K562 (cell line): ENCODE data around the gene MTMR12. TPM values are rescaled to one million over a fixed set of nuclear protein-coding genes. Genes with fewer than 3 reads are reported as not detected.

ENCODE experiments used
- ATAC-seq: fragments of 200-7000 bp; cut with Tn5 transposase; 3 replicates; pipeline ENCODE4 v1.9.1; 2020; ENCODE audit warnings: moderate library complexity
- BruUV-seq: library from RNA; stranded (reverse); fragments of 400-500 nt; replicated peaks from 2 replicates; lab custom pipeline; 2021; lab: Mats Ljungman, UMichigan
- CTCF ChIA-PET: fragments of 300-600 bp; formaldehyde crosslinking; extraction: SDS; loops from one replicate; lab custom pipeline; 2021; ENCODE audit warnings: low intra/inter-chr PET ratio; lab: Yijun Ruan, JAX
- POLR2A ChIA-PET: fragments of 300-600, 350-650 bp; sonication (Branson Sonifier 250); formaldehyde crosslinking; extraction: SDS; loops from one replicate; lab custom pipeline; 2021; ENCODE audit warnings: antibody characterized with exemption, inconsistent platforms; lab: Yijun Ruan, JAX
- DNase-seq, 4 experiments: peaks; one replicate each; pipeline versions ENCODE4 v3.0.0 to v3.0.0-alpha.2; 2011 to 2018; ENCODE audit warnings: low spot score in 3 of 4, mixed read lengths in 3 of 4; ENCODE audit errors: extremely low read depth in 1 of 4
- FAIRE-seq: peaks from 2 replicates; lab custom pipeline; 2011; peaks lifted over from hg19 to GRCh38; lab: Jason Lieb, UNC
- H2AFZ ChIP-seq: 2 replicates; pipeline ENCODE4 v1.6.0; 2011; ENCODE audit warnings: low read depth, low read length, control low read depth, inconsistent platforms
- H3K27ac ChIP-seq: fragments of 200-600 bp; 3 replicates; pipeline ENCODE4 v1.8.0; 2011; ENCODE audit warnings: low read depth, mild to moderate bottlenecking, control low read depth, inconsistent platforms, low read length, moderate library complexity, mixed read lengths; ENCODE audit errors: extremely low read depth
- H3K27me3 ChIP-seq, 2 experiments: fragments of 300-600 bp in 1 of 2; 2 replicates in 1 of 2; 3 replicates in 1 of 2; pipeline versions ENCODE4 v1.6.0 to v1.8.0; 2011; ENCODE audit warnings: inconsistent platforms in 2 of 2, low read length in 2 of 2, mild to moderate bottlenecking in 1 of 2, mixed read lengths in 1 of 2, moderate library complexity in 1 of 2; ENCODE audit not compliant: control insufficient read depth in 2 of 2, insufficient read depth in 2 of 2
- H3K36me3 ChIP-seq: fragments of 300-600 bp; 3 replicates; pipeline ENCODE4 v1.8.0; 2011; ENCODE audit warnings: mild to moderate bottlenecking, low read length, inconsistent platforms; ENCODE audit not compliant: control insufficient read depth, insufficient read depth
- H3K4me1 ChIP-seq, 2 experiments: fragments of 200-600 bp in 1 of 2; replicated peaks in 1 of 2; 2 replicates in 1 of 2; 3 replicates in 1 of 2; pipeline versions ENCODE4 v1.5.1 to v1.8.0; 2011; ENCODE audit warnings: inconsistent platforms in 2 of 2, low read length in 2 of 2, mild to moderate bottlenecking in 1 of 2, mixed read lengths in 1 of 2, moderate library complexity in 1 of 2; ENCODE audit not compliant: control insufficient read depth in 2 of 2, insufficient read depth in 2 of 2
- H3K4me2 ChIP-seq: 2 replicates; pipeline ENCODE4 v1.6.1; 2011; ENCODE audit warnings: low read length, control low read depth, inconsistent platforms, mixed read lengths; ENCODE audit not compliant: insufficient read depth
- H3K4me3 ChIP-seq: fragments of 200-600 bp; sonication (generic), shearing (Covaris generic); 2 replicates; pipeline ENCODE4 v1.5.1; 2016; ENCODE audit warnings: control low read depth, inconsistent platforms
- H3K79me2 ChIP-seq: fragments of 200-600 bp; 3 replicates; pipeline ENCODE4 v1.8.0; 2011; ENCODE audit warnings: low read length, inconsistent platforms; ENCODE audit not compliant: control insufficient read depth, insufficient read depth
- H3K9ac ChIP-seq, 2 experiments: 2 replicates each; pipeline versions ENCODE4 v1.6.0 to v1.6.1; 2011; ENCODE audit warnings: low read depth in 2 of 2, low read length in 2 of 2, control low read depth in 1 of 2, inconsistent platforms in 1 of 2, mild to moderate bottlenecking in 1 of 2, mixed read lengths in 1 of 2; ENCODE audit not compliant: insufficient read depth in 1 of 2
- H3K9me1 ChIP-seq: one replicate; pipeline ENCODE4 v1.6.0; 2011; ENCODE audit warnings: inconsistent platforms, mild to moderate bottlenecking, low read length, moderate library complexity; ENCODE audit not compliant: control insufficient read depth, insufficient read depth
- H3K9me3 ChIP-seq: replicated peaks from 2 replicates; pipeline ENCODE4 v1.5.1; 2011; ENCODE audit warnings: low read depth, low read length, inconsistent platforms; ENCODE audit not compliant: control insufficient read depth, insufficient read depth
- H4K20me1 ChIP-seq: replicated peaks from 2 replicates; pipeline ENCODE4 v1.6.1; 2011; ENCODE audit warnings: low read length, inconsistent platforms, mixed read lengths; ENCODE audit not compliant: control insufficient read depth, insufficient read depth
- CEBPB ChIP-seq: fragments of 450-650 bp; IDR thresholded peaks from 2 replicates; pipeline ENCODE4 v1.6.1; 2016; ENCODE audit warnings: missing genetic modification characterization, missing compliant biosample characterization
- CEBPG ChIP-seq, 3 experiments: fragments of 200-800 bp in 1 of 3; sonication (Bioruptor generic) in 1 of 3; sonication (generic) in 1 of 3; formaldehyde crosslinking in 1 of 3; IDR thresholded peaks in 2 of 3; conservative IDR thresholded peaks in 1 of 3; 2 replicates each; pipeline versions ENCODE4 v1.6.1 to v1.8.0; 2016 to 2022; ENCODE audit warnings: missing compliant biosample characterization in 2 of 3, missing genetic modification characterization in 2 of 3, mild to moderate bottlenecking in 1 of 3, missing genetic modification reagents in 1 of 3
- E2F5 ChIP-seq: sonication (generic); formaldehyde crosslinking; IDR thresholded peaks from 2 replicates; pipeline ENCODE4 v1.8.0; 2022; ENCODE audit warnings: mild to moderate bottlenecking, missing genetic modification reagents
- KAT8 ChIP-seq: fragments of 450-650 bp; IDR thresholded peaks from 2 replicates; pipeline ENCODE4 v1.6.1; 2016; ENCODE audit warnings: low read depth, mild to moderate bottlenecking
- PTRF ChIP-seq: fragments of 450-650 bp; IDR thresholded peaks from 2 replicates; pipeline ENCODE4 v1.6.1; 2016; ENCODE audit warnings: mild to moderate bottlenecking, missing genetic modification characterization, missing compliant biosample characterization
- SAP30 ChIP-seq: fragments of 200-600 bp; sonication (generic); IDR thresholded peaks from 2 replicates; pipeline ENCODE4 v1.6.1; 2012; ENCODE audit warnings: borderline replicate concordance, low read depth, mild to moderate bottlenecking, moderate library complexity, low read length, control low read depth, inconsistent platforms; ENCODE audit not compliant: insufficient read depth, poor library complexity, severe bottlenecking
- WGBS: fragments of 100-300 bp; shearing (Covaris generic); methylation state at CpG from one replicate; pipeline ENCODE4 v1.1.6; 2016; ENCODE audit warnings: low coverage, mixed read lengths; ENCODE audit not compliant: insufficient coverage; ENCODE audit errors: missing lambda C conversion rate; 5-methylcytosine and 5-hydroxymethylcytosine counted together
- in situ Hi-C: fragments of 300-500 bp; cut with MboI; formaldehyde crosslinking; loops from 4 replicates; pipeline ENCODE4 v1.15.0; 2018; ENCODE audit warnings: inconsistent platforms, mixed read lengths
- intact Hi-C: fragments of 100-400 bp; cut with micrococcal nuclease; formaldehyde crosslinking; loops from 2 replicates; pipeline ENCODE4 v1.14.2; 2022
- polyA plus RNA-seq, 8 experiments: library from polyadenylated mRNA; depleted of rRNA in 4 of 8; stranded (reverse) in 5 of 8; unstranded in 3 of 8; fragments of >200 nt; fragmentation: Nextera tagmentation in 2 of 8; fragmentation: Illumina TruSeq in 1 of 8; extraction: Ambion mirVana in 2 of 8; extraction: Trizol in 1 of 8; gene quantifications; 2 replicates each; pipeline versions ENCODE4 v1.2.1 to v1.2.3, GENCODE V29; 2011 to 2014; ENCODE audit warnings: inconsistent platforms in 1 of 8, missing spikeins in 1 of 8
- total RNA-seq, 7 experiments: library from RNA; depleted of rRNA in 6 of 7; stranded (reverse); fragments of >200 nt in 6 of 7; fragmentation: Illumina TruSeq in 2 of 7; extraction: Trizol in 2 of 7; gene quantifications; 2 replicates each; pipeline versions ENCODE4 v1.2.1 to v1.2.3, GENCODE V29; 2011 to 2021; ENCODE audit warnings: low replicate concordance in 1 of 7

Gene MTMR12
- total and polyA plus RNA-seq, 9 of the 15 experiments (the other 6 are each of a cell fraction or from before 2014, with no cell fraction given): 4.0 to 28.7 (median 17.1) TPM

- H3K4me2 ChIP-seq: no peak overlapping the region
- no peaks in the 10 kb centered on the region for H3K36me3 ChIP-seq
- DNase-seq (no peak), FAIRE-seq (no peak), ATAC-seq (no peak)
- no peak overlapping the region for H3K4me3 ChIP-seq
- 6% methylated on average over 3 of the region's 3 CpGs for WGBS
- H3K4me1 ChIP-seq: peaks cover 0 to 6% of the 10 kb centered on the region in 2 experiments; a peak in 1 of 5 replicates
- H3K27me3 ChIP-seq: peaks cover 5 to 10% of the 10 kb centered on the region in 2 experiments; a peak in 2 of 5 replicates
- TF ChIP-seq CEBPG (CRISPR knock-in tag; IDR thresholded peaks at IDR 0.05) (no peak), CEBPG (tag; conservative IDR thresholded peaks at IDR 0.05 in 1 of 2, IDR thresholded peaks at IDR 0.05 in 1 of 2) (peak; percentile 52 to 64; a peak in 3 of 4 replicates), E2F5 (CRISPR knock-in tag) (no peak), CEBPB (tag) (peak; percentile 57), PTRF (tag) (no peak), SAP30 (no peak), KAT8 (no peak)
- H2AFZ ChIP-seq: no peak overlapping the region
- in situ Hi-C loops (no loop called here), intact Hi-C loops (no loop called here)
- no peaks in the 10 kb centered on the region for H4K20me1 ChIP-seq
- POLR2A ChIA-PET: no interaction called here
- H3K9me1 ChIP-seq: no peaks in the 10 kb centered on the region
- no peaks in the 10 kb centered on the region for H3K9me3 ChIP-seq
- no peak overlapping the region for H3K27ac ChIP-seq
- no peak overlapping the region for H3K9ac ChIP-seq
- CTCF ChIA-PET: no interaction called here
- no peaks in the 10 kb centered on the region for H3K79me2 ChIP-seq
- no TSS peak for BruUV-seq
Observed at GRCh38 chr5:32201122-32201753, 111.5 kb downstream of the MTMR12 start.
